HG02884 (cell line): ENCODE data around the gene NAGPA.
"Not testable (repeated sequence)": the region's sequence is repeated elsewhere in the genome, so short reads cannot be mapped to it uniquely, and the experiment has no call there.

Experiments
- ATAC-seq: cut with Tn5 transposase; IDR thresholded peaks from one replicate; pipeline ENCODE4 v1.9.1; 2021; ENCODE audit warnings: mild to moderate bottlenecking, moderate library complexity; ENCODE audit not compliant: unreplicated experiment

Gene NAGPA

GRCh38 chr16:5062051-5062450 is 28.3 kb upstream of the NAGPA start:
- ATAC-seq, result peak; percentile 63

- ATAC-seq, result no peak
Observed at GRCh38 chr16:5060073-5060641, 26.4 kb upstream of the NAGPA start.

- ATAC-seq, result no peak
Observed at GRCh38 chr16:5059386-5060072, 25.8 kb upstream of the NAGPA start.

- ATAC-seq, result no peak
Observed at GRCh38 chr16:5058476-5058875, 24.7 kb upstream of the NAGPA start.

GRCh38 chr16:5056352-5056751 is 22.6 kb upstream of the NAGPA start:
- ATAC-seq, result no peak

- no peak for ATAC-seq
Observed at GRCh38 chr16:5054876-5055865, 21.4 kb upstream of the NAGPA start.

- no peak for ATAC-seq
Observed at GRCh38 chr16:5046914-5047313, 13.2 kb upstream of the NAGPA start.

- ATAC-seq, result no peak
Observed at GRCh38 chr16:5045499-5046115, 11.9 kb upstream of the NAGPA start.

GRCh38 chr16:5044581-5044980 is 10.8 kb upstream of the NAGPA start:
- ATAC-seq, result not testable (repeated sequence)

- ATAC-seq, result no peak
Observed at GRCh38 chr16:5044011-5044540, 10.3 kb upstream of the NAGPA start.

- no peak for ATAC-seq
Observed at GRCh38 chr16:5042574-5043171, 8.9 kb upstream of the NAGPA start.

- peak; percentile 76 for ATAC-seq
Observed at GRCh38 chr16:5041600-5042133, 7.9 kb upstream of the NAGPA start.

GRCh38 chr16:5040451-5040850 is 6.7 kb upstream of the NAGPA start:
- ATAC-seq, result no peak

- no peak for ATAC-seq
Observed at GRCh38 chr16:5036228-5037156, 2.8 kb upstream of the NAGPA start.

GRCh38 chr16:5035909-5036227 is 2.1 kb upstream of the NAGPA start:
- ATAC-seq, result no peak

GRCh38 chr16:5034167-5034523 is 410 bp upstream of the NAGPA start:
- ATAC-seq, result no peak

- no peak for ATAC-seq
Observed at GRCh38 chr16:5032748-5033167, 977 bp downstream of the NAGPA start.

GRCh38 chr16:5031601-5032000 is 2.1 kb downstream of the NAGPA start:
- no peak for ATAC-seq

GRCh38 chr16:5030251-5030870 is 3.4 kb downstream of the NAGPA start:
- ATAC-seq, result no peak
